Common myeloid progenitor, CD34-positive (primary cell): ENCODE results near the gene EXOSC5.

Source experiments
- CTCF ChIA-PET: fragments of 350-600 bp; sonication (Branson Sonifier 250); formaldehyde crosslinking; loops from one replicate; lab custom pipeline; 2021; ENCODE audit warnings: antibody characterized with exemption; lab: Charles Lee
- POLR2A ChIA-PET: fragments of 350-600 bp; sonication (Branson Sonifier 250); formaldehyde crosslinking; loops from one replicate; lab custom pipeline; 2021; ENCODE audit warnings: antibody characterized with exemption; lab: Charles Lee
- DNase-seq, 3 donors: peaks; one replicate each; pipeline versions ENCODE4 v3.0.0 to v3.0.0-alpha.2; 2013
- H3K27ac ChIP-seq, 2 experiments: 1 replicate in 1 of 2; 2 replicates in 1 of 2; pipeline ENCODE4 v1.7.0; 2013; ENCODE audit warnings: inconsistent platforms in 2 of 2, low read length in 2 of 2, mild to moderate bottlenecking in 2 of 2, low read depth in 1 of 2, moderate library complexity in 1 of 2; ENCODE audit not compliant: severe bottlenecking in 2 of 2, insufficient read depth in 1 of 2, poor library complexity in 1 of 2
- H3K27me3 ChIP-seq, 5 experiments: replicated peaks in 2 of 5; 1 replicate in 3 of 5; 2 replicates in 2 of 5; pipeline versions ENCODE4 v1.6.1 to v1.7.0; 2013; ENCODE audit warnings: low read length in 4 of 5, mild to moderate bottlenecking in 2 of 5, moderate library complexity in 2 of 5, inconsistent platforms in 1 of 5; ENCODE audit not compliant: insufficient read depth in 5 of 5, control insufficient read depth in 4 of 5
- H3K36me3 ChIP-seq, 4 experiments: 1 replicate in 2 of 4; 2 replicates in 2 of 4; pipeline versions ENCODE4 v1.6.1 to v1.7.0; 2013; ENCODE audit warnings: low read length in 3 of 4, control low read depth in 1 of 4, mild to moderate bottlenecking in 1 of 4; ENCODE audit not compliant: control insufficient read depth in 4 of 4, insufficient read depth in 4 of 4
- H3K4me1 ChIP-seq, 4 experiments: 1 replicate in 3 of 4; 2 replicates in 1 of 4; pipeline versions ENCODE4 v1.6.1 to v1.7.1; 2013; ENCODE audit warnings: low read length in 3 of 4, mild to moderate bottlenecking in 3 of 4, control low read depth in 1 of 4, inconsistent platforms in 1 of 4, moderate library complexity in 1 of 4; ENCODE audit not compliant: control insufficient read depth in 4 of 4, insufficient read depth in 4 of 4; ENCODE audit errors: control extremely low read depth in 1 of 4
- H3K4me3 ChIP-seq, 7 experiments: 1 replicate in 4 of 7; 2 replicates in 3 of 7; pipeline versions ENCODE4 v1.5.1 to v1.7.0; 2013; ENCODE audit warnings: mild to moderate bottlenecking in 7 of 7, low read length in 6 of 7, moderate library complexity in 6 of 7, inconsistent platforms in 2 of 7, low read depth in 2 of 7, control low read depth in 1 of 7; ENCODE audit not compliant: insufficient read depth in 4 of 7, control insufficient read depth in 1 of 7; ENCODE audit errors: extremely low read depth in 1 of 7
- H3K9me3 ChIP-seq, 5 experiments: 1 replicate in 4 of 5; 2 replicates in 1 of 5; pipeline versions ENCODE4 v1.6.1 to v1.7.1; 2013; ENCODE audit warnings: low read length in 4 of 5, mild to moderate bottlenecking in 2 of 5, inconsistent platforms in 1 of 5, low read depth in 1 of 5, moderate library complexity in 1 of 5; ENCODE audit not compliant: control insufficient read depth in 4 of 5, insufficient read depth in 2 of 5; ENCODE audit errors: control extremely low read depth in 1 of 5
- WGBS: methylation state at CpG from one replicate; pipeline ENCODE4 v1.1.5; 2013; ENCODE audit not compliant: insufficient coverage; 5-methylcytosine and 5-hydroxymethylcytosine counted together

Gene EXOSC5

GRCh38 chr19:41414461-41414860 is 17.3 kb upstream of the EXOSC5 start:
- peaks cover 21 to 72% (median 44%) of the 10 kb centered on the region in 4 experiments for H3K36me3 ChIP-seq
- DNase-seq, result no peak
- ChIA-PET CTCF (interaction anchor here (1.4 to 1.8 kb wide), 3 partner anchors 9 to 17 kb away, joined by 3 to 6 read pairs (median 5); partner anchors contain the start of gene B3GNT8), POLR2A (no interaction called here)
- no peak overlapping the region for H3K27ac ChIP-seq
- H3K9me3 ChIP-seq, result no peaks in the 10 kb centered on the region
- H3K4me3 ChIP-seq, result no peak overlapping the region
- no peaks in the 10 kb centered on the region for H3K27me3 ChIP-seq
- WGBS, result 97% methylated on average over 8 of the region's 9 CpGs
- H3K4me1 ChIP-seq, result peaks cover 6 to 12% (median 10%) of the 10 kb centered on the region in 4 experiments

GRCh38 chr19:41413947-41414346 is 16.8 kb upstream of the EXOSC5 start:
- ChIA-PET CTCF (interaction anchor here (1.4 to 1.8 kb wide), 3 partner anchors 10 to 17 kb away, joined by 3 to 6 read pairs (median 5); partner anchors contain the start of gene B3GNT8), POLR2A (no interaction called here)
- no peak for DNase-seq
- 99% methylated on average over 10 of the region's 10 CpGs for WGBS
- Histone ChIP-seq H3K4me3 (no peak overlapping the region), H3K27ac (no peak overlapping the region), H3K27me3 (no peaks in the 10 kb centered on the region), H3K4me1 (peaks cover 11 to 16% (median 14%) of the 10 kb centered on the region in 4 experiments), H3K9me3 (no peaks in the 10 kb centered on the region), H3K36me3 (peaks cover 21 to 68% (median 41%) of the 10 kb centered on the region in 4 experiments)

GRCh38 chr19:41412953-41413352 is 15.8 kb upstream of the EXOSC5 start:
- no peak overlapping the region for H3K27ac ChIP-seq
- ChIA-PET CTCF (interaction anchor here (0.7 kb wide), 1 partner anchor 8 kb away, joined by 4 read pairs; no protein-coding TSS in a partner anchor), POLR2A (no interaction called here)
- H3K27me3 ChIP-seq, result no peaks in the 10 kb centered on the region
- peaks cover 11 to 26% (median 15%) of the 10 kb centered on the region in 4 experiments for H3K4me1 ChIP-seq
- H3K4me3 ChIP-seq, result no peak overlapping the region
- no peak for DNase-seq
- WGBS, result 100% methylated on average over 4 of the region's 5 CpGs
- peaks cover 20 to 58% (median 35%) of the 10 kb centered on the region in 4 experiments for H3K36me3 ChIP-seq
- no peaks in the 10 kb centered on the region for H3K9me3 ChIP-seq

- peaks cover 19 to 57% (median 33%) of the 10 kb centered on the region in 4 experiments for H3K36me3 ChIP-seq
- H3K4me3 ChIP-seq, result no peak overlapping the region
- WGBS, result 88% methylated on average over 11 of the region's 11 CpGs
- H3K27me3 ChIP-seq, result no peaks in the 10 kb centered on the region
- no peaks in the 10 kb centered on the region for H3K9me3 ChIP-seq
- H3K4me1 ChIP-seq, result peaks cover 12 to 36% (median 15%) of the 10 kb centered on the region in 4 experiments
- DNase-seq, result no peak
- ChIA-PET POLR2A (no interaction called here), CTCF (interaction anchor here (1.1 kb wide), 1 partner anchor 8 kb away, joined by 3 read pairs; no protein-coding TSS in a partner anchor)
- H3K27ac ChIP-seq, result no peak overlapping the region
Measured at GRCh38 chr19:41411968-41412265, 14.8 kb upstream of the EXOSC5 start.

- Histone ChIP-seq H3K4me1 (peaks cover 12 to 41% (median 15%) of the 10 kb centered on the region in 4 experiments), H3K36me3 (peaks cover 18 to 51% (median 32%) of the 10 kb centered on the region in 4 experiments), H3K9me3 (no peaks in the 10 kb centered on the region), H3K4me3 (no peak overlapping the region), H3K27me3 (no peaks in the 10 kb centered on the region), H3K27ac (peak overlapping the region in 1 of 2 experiments; percentile 54)
- no peak for DNase-seq
- POLR2A ChIA-PET, result no interaction called here
- CTCF ChIA-PET, result interaction anchor here (1.1 kb wide), 1 partner anchor 9 kb away, joined by 3 read pairs; no protein-coding TSS in a partner anchor
- 96% methylated on average over 7 of the region's 9 CpGs for WGBS
Measured at GRCh38 chr19:41411100-41411967, 14.2 kb upstream of the EXOSC5 start.

GRCh38 chr19:41410336-41411054 is 13.3 kb upstream of the EXOSC5 start:
- peak overlapping the region in 1 of 2 experiments; percentile 54 for H3K27ac ChIP-seq
- WGBS, result 96% methylated on average over 21 of the region's 23 CpGs

More at GRCh38 chr19:41410336-41411054, 13.3 kb upstream of the EXOSC5 start:
- Histone ChIP-seq H3K4me3 (no peak overlapping the region), H3K27me3 (no peaks in the 10 kb centered on the region), H3K4me1 (peaks cover 12 to 43% (median 15%) of the 10 kb centered on the region in 4 experiments), H3K9me3 (no peaks in the 10 kb centered on the region), H3K36me3 (peaks cover 13 to 47% (median 29%) of the 10 kb centered on the region in 4 experiments)
- CTCF ChIA-PET, result interaction anchor here (1.1 to 4.2 kb wide), 4 partner anchors 10 to 26 kb away, joined by 3 to 23 read pairs (median 12); partner anchors contain the start of gene B3GNT8
- POLR2A ChIA-PET, result no interaction called here
- no peak for DNase-seq
